Parietal lobe (tissue), 1 donor: ENCODE measurements around the gene CISTR. TPM values are rescaled to one million over a fixed set of nuclear protein-coding genes. Genes with fewer than 3 reads are reported as not detected.

Experiments used
- total RNA-seq: library from RNA; depleted of rRNA; stranded (reverse); fragments of >200 nt; gene quantifications from one replicate; pipeline ENCODE4 v1.2.3, GENCODE V29; 2014

CISTR gene
- not detected for total RNA-seq

GRCh38 chr12:53751336-53752191 lies at the start of gene CISTR:
CISTR (minus strand) TSS chr12:53751979.

GRCh38 chr12:53727310-53728041 lies 24.3 kb downstream of the CISTR start, which contains the start of gene CALCOCO1:
CALCOCO1 (minus strand) TSS chr12:53727452; CDS start chr12:53725242, 2,210 bp downstream.

Other genes starting within 250 kb of the CISTR start
- gene NPFF, start 244.5 kb downstream of the CISTR start, total RNA-seq = not detected
- 26.0 TPM for gene ATF7, start 125.6 kb downstream of the CISTR start, total RNA-seq
- gene ATP5MC2, start 75.9 kb downstream of the CISTR start, total RNA-seq = 74.5 TPM
- 144 TPM for gene CALCOCO1, start 24.5 kb downstream of the CISTR start, total RNA-seq
- not detected for gene HOXC13, start 186.9 kb upstream of the CISTR start, total RNA-seq
- not detected for gene HOXC12, start 202.9 kb upstream of the CISTR start, total RNA-seq
- gene HOXC11, start 221.1 kb upstream of the CISTR start, total RNA-seq = not detected
- not detected for gene HOTAIR, start 223.0 kb upstream of the CISTR start, total RNA-seq
- not detected for gene HOXC10, start 233.2 kb upstream of the CISTR start, total RNA-seq
- not detected for gene HOXC9, start 248.2 kb upstream of the CISTR start, total RNA-seq